T-cell (primary cell): ENCODE results near the gene RCHY1. TPM values are rescaled to one million over a fixed set of nuclear protein-coding genes. Genes with fewer than 3 reads are reported as not detected.

Source experiments
- ATAC-seq, 4 experiments: fragments of 200-7000 bp in 3 of 4; fragments of 150-1000 bp in 1 of 4; cut with Tn5 transposase; replicated peaks in 1 of 4; 1 replicate in 3 of 4; 2 replicates in 1 of 4; pipeline ENCODE4 v1.10.0; 2021; ENCODE audit warnings: moderate library complexity in 3 of 4, mild to moderate bottlenecking in 2 of 4, moderate number of reproducible peaks in 1 of 4
- CTCF ChIA-PET, 2 donors: fragments of 300-600 bp; sonication (Branson Sonifier 250); formaldehyde crosslinking; loops; one replicate each; lab custom pipeline; 2022; ENCODE audit warnings: antibody characterized with exemption in 2 of 2; lab: Charles Lee
- POLR2A ChIA-PET, 2 donors: fragments of 300-600 bp; sonication (Branson Sonifier 250); formaldehyde crosslinking; loops; one replicate each; lab custom pipeline; 2022; ENCODE audit warnings: antibody characterized with exemption in 2 of 2; lab: Charles Lee
- DNase-seq, 35 experiments: peaks; one replicate each; pipeline versions ENCODE4 v3.0.0 to v3.0.0-alpha.2; 2013 to 2023
- H3K27ac ChIP-seq: one replicate; pipeline ENCODE4 v1.5.1; 2013; ENCODE audit warnings: low read length
- H3K27me3 ChIP-seq, 2 experiments: replicated peaks in 1 of 2; 1 replicate in 1 of 2; 2 replicates in 1 of 2; pipeline versions ENCODE4 v1.6.1 to v1.7.0; 2013; ENCODE audit warnings: low read length in 1 of 2, mixed read lengths in 1 of 2; ENCODE audit not compliant: control insufficient read depth in 2 of 2, insufficient read depth in 2 of 2; ENCODE audit errors: extremely low read depth in 1 of 2
- H3K36me3 ChIP-seq, 2 donors: 1 replicate in 1 of 2; 2 replicates in 1 of 2; pipeline versions ENCODE4 v1.6.1 to v1.7.0; 2013; ENCODE audit warnings: low read length in 1 of 2; ENCODE audit not compliant: control insufficient read depth in 2 of 2, insufficient read depth in 1 of 2; ENCODE audit errors: extremely low read depth in 1 of 2
- H3K4me1 ChIP-seq, 2 experiments: 1 replicate in 1 of 2; 2 replicates in 1 of 2; pipeline versions ENCODE4 v1.6.1 to v1.7.0; 2013; ENCODE audit warnings: low read length in 2 of 2, mixed read lengths in 1 of 2; ENCODE audit not compliant: insufficient read depth in 2 of 2, control insufficient read depth in 1 of 2; ENCODE audit errors: extremely low read depth in 1 of 2
- H3K4me3 ChIP-seq, 2 donors: 1 replicate in 1 of 2; 2 replicates in 1 of 2; pipeline versions ENCODE4 v1.5.1 to v1.7.0; 2013; ENCODE audit warnings: mild to moderate bottlenecking in 2 of 2, low read length in 1 of 2, moderate library complexity in 1 of 2; ENCODE audit not compliant: control insufficient read depth in 1 of 2; ENCODE audit errors: extremely low read depth in 1 of 2
- H3K9me3 ChIP-seq: 2 replicates; pipeline ENCODE4 v1.7.0; 2013
- H3K27ac Mint-ChIP-seq, 2 donors: one replicate each; pipeline ENCODE4 v1.8.0; 2020 to 2021; ENCODE audit warnings: mild to moderate bottlenecking in 2 of 2, mixed read lengths in 2 of 2
- H3K27me3 Mint-ChIP-seq, 2 donors: one replicate each; pipeline ENCODE4 v1.8.0; 2021 to 2022; ENCODE audit warnings: mixed read lengths in 2 of 2
- H3K36me3 Mint-ChIP-seq: one replicate; pipeline ENCODE4 v1.8.0; 2021; ENCODE audit warnings: mixed read lengths
- H3K4me1 Mint-ChIP-seq, 3 donors: one replicate each; pipeline ENCODE4 v1.8.0; 2020 to 2022; ENCODE audit warnings: mixed read lengths in 3 of 3, mild to moderate bottlenecking in 1 of 3
- H3K4me3 Mint-ChIP-seq, 3 donors: one replicate each; pipeline ENCODE4 v1.8.0; 2020 to 2022; ENCODE audit warnings: mild to moderate bottlenecking in 3 of 3, mixed read lengths in 3 of 3, moderate library complexity in 3 of 3
- H3K9me3 Mint-ChIP-seq, 3 donors: one replicate each; pipeline ENCODE4 v1.8.0; 2020 to 2022; ENCODE audit warnings: mixed read lengths in 3 of 3
- WGBS: methylation state at CpG from one replicate; pipeline ENCODE4 v1.1.5; 2013; ENCODE audit warnings: missing lambda C conversion rate; ENCODE audit not compliant: insufficient coverage; 5-methylcytosine and 5-hydroxymethylcytosine counted together
- total RNA-seq, 35 experiments: library from RNA in 6 of 35; stranded (reverse) in 6 of 35; fragments of 120-200 nt in 1 of 35; gene quantifications; one replicate each; pipeline versions ENCODE4 v1.2.1 to v1.2.4 and lab custom pipeline; 2013 to 2026

RCHY1 gene
- total RNA-seq, 5 donors from 2014 or later (not counting 1 experiment from before 2014, with no cell fraction given), result 28.3 to 33.8 (median 30.3) TPM

- no peak overlapping the region for H3K27ac Mint-ChIP-seq
- no peak overlapping the region for H3K4me3 Mint-ChIP-seq
- H3K36me3 ChIP-seq, result no peaks in the 10 kb centered on the region
- H3K9me3 Mint-ChIP-seq, result peaks cover 0 to 7% (median 2%) of the 10 kb centered on the region in 3 donors
- H3K27ac ChIP-seq, result no peak overlapping the region
- peaks cover 4 to 6% of the 10 kb centered on the region in 2 donors for H3K27me3 Mint-ChIP-seq
- ATAC-seq, result no peak
- no peaks in the 10 kb centered on the region for H3K4me1 Mint-ChIP-seq
- no peak for DNase-seq
- H3K4me3 ChIP-seq, result no peak overlapping the region
- no peaks in the 10 kb centered on the region for H3K27me3 ChIP-seq
- no peaks in the 10 kb centered on the region for H3K4me1 ChIP-seq
- ChIA-PET CTCF (interaction anchor here in 1 of 2 donors (0.6 kb wide), 1 partner anchor 768 kb away, joined by 3 read pairs; no protein-coding TSS in a partner anchor), POLR2A (no interaction called here)
- H3K9me3 ChIP-seq, result no peaks in the 10 kb centered on the region
- no peaks in the 10 kb centered on the region for H3K36me3 Mint-ChIP-seq
- WGBS, result 57% methylated on average over 1 of the region's 1 CpG
Observed at GRCh38 chr4:75429208-75429607, 85.0 kb downstream of the RCHY1 start.

Other genes starting within 250 kb of the RCHY1 start
- 10 to 100 TPM; 24.4 to 35.5 (median 29.6) TPM for gene THAP6, start 70 bp upstream of the RCHY1 start, total RNA-seq
- gene ODAPH, start 41.7 kb upstream of the RCHY1 start, total RNA-seq, result under 1 TPM in 1 of 5 donors, not detected in 4; 0.47 TPM
- gene CDKL2, start 116.1 kb upstream of the RCHY1 start, total RNA-seq, result 1 to 10 TPM in 1 of 5 donors, under 1 TPM in 4; 0.26 to 1.9 (median 0.79) TPM
- gene G3BP2, start 159.0 kb upstream of the RCHY1 start, total RNA-seq, result 100 to 1,000 TPM; 135 to 316 (median 141) TPM
- gene USO1, start 210.2 kb upstream of the RCHY1 start, total RNA-seq, result 10 to 100 TPM; 24.9 to 40.5 (median 34.6) TPM